NK-92 (cell line): ENCODE measurements around the gene CC2D2A.

Experiments
- DNase-seq: peaks from one replicate; lab custom pipeline; 2025; ENCODE audit not compliant: unreplicated experiment; lab: John Stamatoyannopoulos, UW

Gene CC2D2A

GRCh38 chr4:15459706-15460105 is 10.0 kb upstream of the CC2D2A start:
- DNase-seq = no peak

DNA sequence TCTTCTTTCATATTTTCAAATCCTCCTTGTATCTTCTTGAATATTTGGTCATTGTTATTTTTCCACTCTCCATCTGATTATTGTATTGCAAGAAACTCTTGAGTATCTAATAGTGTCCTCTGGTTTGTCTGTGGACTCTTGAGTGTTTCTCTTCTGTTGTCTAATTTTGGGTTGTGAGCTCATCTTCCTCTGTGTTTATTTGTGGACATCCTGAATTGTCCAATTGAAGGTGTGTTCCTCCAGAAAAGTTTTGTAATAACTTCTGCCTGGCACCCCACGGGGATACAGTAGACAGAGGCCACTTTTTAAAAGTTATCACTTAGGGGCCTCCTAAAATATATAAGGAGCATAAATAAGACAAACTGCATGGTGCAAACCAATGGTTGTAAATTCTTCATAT is 3.1 kb upstream of the CC2D2A start:
- no peak for DNase-seq

GRCh38 chr4:15470128-15470475 is 420 bp downstream of the CC2D2A start:
- no peak for DNase-seq

- DNase-seq = no peak
These were observed 6.7 kb downstream of the CC2D2A start for GRCh38 chr4:15476396-15476795.

DNA sequence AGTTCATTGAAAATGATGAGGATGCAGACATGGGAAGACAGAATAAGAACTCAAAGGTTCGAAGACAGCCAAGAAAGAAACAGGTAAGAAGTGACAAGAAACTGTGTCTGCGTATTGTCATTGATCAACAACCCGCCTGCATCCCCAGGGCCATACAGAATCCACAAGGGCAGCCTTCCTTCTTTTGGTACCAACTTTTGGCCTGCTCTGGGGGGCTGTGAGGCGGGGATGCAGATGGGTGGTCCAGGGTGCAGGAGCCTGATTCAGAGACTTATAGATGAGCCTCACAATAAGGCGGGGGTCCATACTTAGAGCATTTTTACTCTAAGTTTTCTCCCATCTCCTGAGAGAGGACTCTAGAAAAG is 9.0 kb downstream of the CC2D2A start:
- no peak for DNase-seq

- no peak for DNase-seq
These were observed 9.6 kb downstream of the CC2D2A start for GRCh38 chr4:15479089-15479912.

GRCh38 chr4:15479913-15480185 is 10.2 kb downstream of the CC2D2A start:
- DNase-seq = no peak

- no peak for DNase-seq
These were observed 12.5 kb downstream of the CC2D2A start for GRCh38 chr4:15481961-15482745.

DNA sequence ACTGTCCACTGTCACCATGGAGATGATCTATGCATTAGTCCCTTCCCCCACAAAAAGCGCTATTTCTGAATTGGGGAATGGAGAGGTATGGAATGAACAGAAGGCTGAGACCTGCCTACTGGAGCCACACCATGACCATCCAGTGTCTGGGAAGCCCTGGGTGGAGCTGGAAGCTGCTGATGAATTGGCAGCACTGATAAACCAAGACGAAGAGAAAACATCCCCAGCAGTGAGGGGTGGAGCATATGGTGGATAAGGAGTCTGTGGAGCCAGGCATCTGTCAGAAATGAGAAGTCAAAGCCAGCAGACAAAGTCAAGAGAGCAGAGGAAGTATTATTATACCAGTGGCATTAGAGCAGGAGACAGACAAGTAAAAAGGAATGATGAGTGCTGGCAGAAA is 13.2 kb downstream of the CC2D2A start:
- no peak for DNase-seq

- no peak for DNase-seq
These were observed 18.5 kb downstream of the CC2D2A start for GRCh38 chr4:15488136-15488535.

DNA sequence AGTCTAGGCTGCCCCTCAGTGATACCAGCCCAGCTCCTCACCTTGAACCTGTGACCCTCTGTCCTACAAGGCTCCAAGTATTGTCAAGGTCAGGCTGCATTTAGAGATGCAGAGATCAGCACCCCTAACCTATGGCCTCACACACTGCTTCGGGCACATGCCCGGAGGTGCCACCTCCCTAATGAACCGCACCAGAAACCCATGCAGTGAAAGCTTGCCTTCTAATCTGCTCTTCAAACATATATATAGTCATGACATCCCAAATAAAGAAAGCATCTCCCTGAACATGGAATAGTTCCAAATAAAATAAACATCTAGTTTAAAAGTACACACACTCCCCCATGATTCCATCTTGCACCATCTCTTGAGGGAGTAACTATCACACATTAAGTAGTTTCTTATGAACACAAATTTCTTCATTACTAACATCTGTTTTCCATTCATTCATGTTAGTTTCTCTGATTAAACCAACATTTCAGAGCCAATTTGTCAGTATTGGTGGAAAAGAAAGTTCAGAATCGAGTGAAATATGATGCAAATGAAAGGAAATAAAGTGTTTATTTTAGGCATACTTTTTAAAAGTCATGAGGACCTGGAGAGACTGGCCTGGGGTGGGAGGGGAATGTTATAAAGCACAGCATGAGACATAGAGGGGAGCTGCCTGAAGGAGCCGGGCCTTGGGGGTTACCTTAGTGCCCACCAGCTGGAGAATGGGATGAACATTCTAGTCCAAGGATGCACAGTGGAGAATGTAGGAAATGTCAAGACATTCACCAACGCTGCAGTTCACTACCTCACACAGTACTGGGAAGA is 19.2 kb downstream of the CC2D2A start:
- no peak for DNase-seq

- no peak for DNase-seq
These were observed 19.9 kb downstream of the CC2D2A start for GRCh38 chr4:15489551-15489950.

DNA sequence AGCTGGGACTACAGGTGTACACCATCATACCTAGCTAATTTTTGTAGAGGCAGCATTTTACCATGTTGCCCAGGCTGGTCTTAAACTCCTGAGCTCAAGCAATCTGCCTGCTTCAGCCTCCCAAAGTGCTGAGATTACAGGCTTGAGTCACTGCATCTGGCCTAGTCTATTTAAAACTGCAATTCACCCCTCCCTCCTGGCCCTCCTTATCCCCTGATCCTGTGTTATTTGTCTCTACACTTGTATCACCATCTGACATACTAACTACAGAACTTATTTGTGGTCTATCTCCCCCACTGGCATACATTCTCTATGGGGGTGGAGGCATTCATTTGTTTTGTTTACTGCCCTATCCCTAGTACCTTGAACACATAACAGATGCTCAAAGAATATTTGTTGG is 23.7 kb downstream of the CC2D2A start:
- no peak for DNase-seq

DNA sequence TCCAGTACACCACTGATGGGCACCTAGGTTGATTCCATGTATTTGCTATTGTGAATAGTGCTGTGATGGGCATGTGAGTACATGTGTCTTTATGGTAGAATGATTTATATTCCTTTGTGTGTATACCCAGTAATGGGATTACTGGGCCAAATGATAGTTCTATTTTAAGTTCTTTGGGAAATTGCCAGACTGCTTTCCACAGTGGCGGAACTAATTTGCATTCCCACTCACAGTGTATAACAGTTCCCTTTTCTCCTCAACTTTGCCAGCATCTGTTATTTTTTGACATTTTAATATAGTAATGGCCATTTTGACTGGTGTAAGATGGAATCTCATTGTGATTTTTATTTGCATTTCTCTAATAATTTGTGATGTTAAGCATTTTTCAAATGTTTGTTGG is 25.9 kb downstream of the CC2D2A start:
- DNase-seq = no peak

DNA sequence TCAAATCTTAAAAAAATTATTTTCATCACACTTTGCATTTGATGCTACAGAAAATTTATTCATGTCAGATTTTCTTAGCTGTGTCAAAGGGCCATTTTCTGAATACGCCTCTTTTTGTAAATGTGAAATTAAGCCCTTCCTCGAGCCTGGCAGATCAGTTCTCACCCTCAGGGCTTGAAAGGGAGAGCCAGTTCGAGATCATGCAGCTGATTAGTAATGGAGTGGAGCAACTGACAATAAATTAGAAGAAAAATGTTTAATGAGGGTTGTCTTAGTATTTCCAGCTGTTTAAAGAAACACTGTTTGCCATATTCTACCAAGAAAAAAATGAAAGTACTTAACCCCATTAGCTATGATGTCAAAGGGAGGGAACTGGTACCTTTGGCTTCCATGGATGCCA is 28.7 kb downstream of the CC2D2A start:
- no peak for DNase-seq

DNA sequence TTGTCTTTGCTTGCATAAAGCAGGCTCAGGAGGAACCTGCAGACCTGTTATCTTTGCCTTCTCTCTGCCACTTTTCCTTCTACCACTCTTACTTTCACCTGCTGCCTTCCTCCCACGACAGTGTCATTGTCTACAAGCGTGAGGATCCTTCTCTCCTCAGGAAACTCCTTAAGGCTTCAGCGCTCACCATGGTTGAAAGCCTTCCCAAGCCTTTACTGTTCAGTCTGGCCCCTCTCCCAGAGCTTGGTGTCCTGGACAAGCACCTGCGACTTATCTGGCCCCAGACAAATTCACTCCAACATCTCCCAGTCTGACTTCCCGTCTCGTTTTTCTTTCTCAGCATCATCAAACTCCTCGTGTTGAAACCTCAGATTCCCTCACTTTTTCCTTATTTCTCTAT is 31.0 kb downstream of the CC2D2A start:
- DNase-seq = no peak

- DNase-seq = no peak
These were observed 32.3 kb downstream of the CC2D2A start for GRCh38 chr4:15501941-15502340.

DNA sequence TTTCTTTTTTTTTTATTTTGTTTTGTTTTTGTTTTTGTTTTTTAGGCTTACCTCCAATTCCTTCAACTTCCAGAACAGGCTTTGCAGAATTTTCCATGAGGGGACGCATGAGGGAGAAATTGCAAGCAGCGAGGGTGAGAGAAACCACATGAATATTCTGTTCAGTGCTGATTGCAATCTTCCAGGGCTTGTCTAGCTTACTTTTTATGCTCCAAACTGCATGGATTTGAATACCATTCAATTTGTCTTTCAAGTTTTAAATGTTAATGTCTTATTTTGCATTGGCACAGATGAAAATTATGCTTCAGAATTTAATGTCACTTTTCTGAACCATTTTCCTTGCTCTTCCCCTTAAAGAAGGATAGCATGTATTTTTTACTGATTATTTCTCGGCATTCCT is 32.7 kb downstream of the CC2D2A start:
- no peak for DNase-seq

DNA sequence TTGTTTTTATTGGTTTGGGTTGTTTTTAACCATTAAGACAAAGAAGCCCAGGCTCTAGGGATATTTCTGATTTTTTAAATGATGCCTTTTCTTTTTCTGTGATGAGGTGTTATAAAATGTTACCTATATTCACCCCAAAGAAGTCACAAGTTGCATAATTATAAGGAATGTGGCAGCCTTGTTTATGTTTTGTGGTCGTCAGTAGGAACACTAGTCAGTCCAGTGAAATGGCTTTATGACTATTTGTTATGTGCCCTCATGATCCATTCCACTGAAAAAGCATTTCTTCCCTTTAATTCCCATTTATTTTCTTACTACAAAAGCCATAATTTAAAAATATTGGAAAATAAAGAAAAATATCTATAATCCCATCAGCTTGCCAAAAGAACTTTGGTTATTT is 34.4 kb downstream of the CC2D2A start:
- DNase-seq = no peak

DNA sequence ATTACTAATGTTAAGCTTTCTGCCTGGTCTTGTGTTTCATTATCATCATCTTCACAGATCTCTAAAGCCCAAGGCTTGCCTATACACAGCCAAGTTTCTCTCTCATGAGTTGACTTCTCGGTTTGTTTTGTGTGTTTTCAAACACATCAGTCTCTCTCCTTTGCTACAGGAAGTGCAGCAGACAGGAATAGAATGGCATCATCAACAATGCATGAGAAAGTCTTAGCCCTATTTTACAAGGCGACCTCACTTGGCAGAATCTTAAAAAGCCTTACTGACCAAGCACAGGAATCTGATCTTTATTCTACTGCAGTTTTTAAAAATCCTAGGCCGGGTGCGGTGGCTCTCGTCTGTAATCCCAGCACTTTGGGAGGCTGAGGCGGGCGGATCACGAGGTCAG is 36.8 kb downstream of the CC2D2A start:
- DNase-seq = no peak

GRCh38 chr4:15507679-15508078 is 38.0 kb downstream of the CC2D2A start:
- no peak for DNase-seq

DNA sequence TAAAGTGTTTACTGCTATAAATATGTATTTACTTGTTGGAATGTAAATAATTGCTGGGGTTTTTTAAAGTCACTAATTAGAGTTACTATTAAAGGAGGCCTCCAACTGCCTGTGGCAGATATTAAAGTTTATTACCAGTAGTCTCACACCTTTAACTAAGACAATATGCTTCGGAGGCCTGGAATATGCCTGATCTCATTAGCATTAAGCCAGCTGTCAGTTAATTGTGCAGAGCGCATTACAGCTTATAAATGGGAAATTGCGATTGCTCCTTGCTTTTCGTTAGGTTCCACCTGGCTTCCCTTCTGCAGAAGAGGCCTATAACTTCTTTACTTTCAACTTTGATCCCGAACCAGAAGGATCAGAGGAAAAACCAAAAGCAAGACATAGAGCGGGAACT is 41.3 kb downstream of the CC2D2A start:
- no peak for DNase-seq
